BE2C (cell line): ENCODE measurements around the gene BHLHA15.

ENCODE experiments used
- DNase-seq: peaks from one replicate; pipeline ENCODE4 v3.0.0-alpha.2; 2020
- H3K27me3 ChIP-seq: fragments of 250-450 bp; sonication (Bioruptor Pico); 2 replicates; pipeline ENCODE4 v1.5.1; 2020; ENCODE audit warnings: mild to moderate bottlenecking
- H3K36me3 ChIP-seq: fragments of 250-450 bp; sonication (Bioruptor Pico); 2 replicates; pipeline ENCODE4 v1.5.1; 2020; ENCODE audit warnings: mild to moderate bottlenecking
- H3K4me1 ChIP-seq: fragments of 250-450 bp; sonication (Bioruptor Pico); 2 replicates; pipeline ENCODE4 v1.5.1; 2020
- H3K4me3 ChIP-seq: 2 replicates; pipeline ENCODE4 v1.5.1; 2011; ENCODE audit warnings: low read depth, low read length
- H3K9me3 ChIP-seq: fragments of 250-450 bp; sonication (Bioruptor Pico); 2 replicates; pipeline ENCODE4 v1.5.1; 2020
- CTCF ChIP-seq: IDR thresholded peaks from 2 replicates; pipeline ENCODE4 v1.5.1; 2012; ENCODE audit warnings: mild to moderate bottlenecking, low read depth, low read length

Gene BHLHA15

GRCh38 chr7:98192781-98193457 lies 18.3 kb upstream of the BHLHA15 start:
- no peak for DNase-seq
- TF ChIP-seq CTCF, result no peak

GRCh38 chr7:98193474-98194180 lies 17.6 kb upstream of the BHLHA15 start:
- TF ChIP-seq CTCF, result no peak
- Histone ChIP-seq H3K27me3 (no peaks in the 10 kb centered on the region), H3K36me3 (peaks cover 22% of the 10 kb centered on the region), H3K9me3 (no peaks in the 10 kb centered on the region), H3K4me1 (no peaks in the 10 kb centered on the region), H3K4me3 (no peak overlapping the region)
- no peak for DNase-seq

More at GRCh38 chr7:98192781-98193457, 18.3 kb upstream of the BHLHA15 start:
- Histone ChIP-seq H3K27me3 (no peaks in the 10 kb centered on the region), H3K36me3 (peaks cover 22% of the 10 kb centered on the region), H3K9me3 (no peaks in the 10 kb centered on the region), H3K4me3 (no peak overlapping the region), H3K4me1 (no peaks in the 10 kb centered on the region)

GRCh38 chr7:98194186-98194585 lies 17.1 kb upstream of the BHLHA15 start:
- H3K4me3 ChIP-seq, result no peak overlapping the region
- peaks cover 22% of the 10 kb centered on the region for H3K36me3 ChIP-seq
- no peaks in the 10 kb centered on the region for H3K4me1 ChIP-seq
- no peak for TF ChIP-seq CTCF
- DNase-seq, result no peak
- no peaks in the 10 kb centered on the region for H3K9me3 ChIP-seq
- H3K27me3 ChIP-seq, result no peaks in the 10 kb centered on the region

GRCh38 chr7:98194672-98195457 lies 16.4 kb upstream of the BHLHA15 start:
- Histone ChIP-seq H3K4me3 (no peak overlapping the region), H3K4me1 (no peaks in the 10 kb centered on the region), H3K27me3 (no peaks in the 10 kb centered on the region), H3K9me3 (no peaks in the 10 kb centered on the region), H3K36me3 (peaks cover 22% of the 10 kb centered on the region)
- TF ChIP-seq CTCF, result no peak
- no peak for DNase-seq

- DNase-seq, result no peak
- TF ChIP-seq CTCF, result no peak
- peaks cover 15% of the 10 kb centered on the region for H3K36me3 ChIP-seq
- no peaks in the 10 kb centered on the region for H3K27me3 ChIP-seq
- no peaks in the 10 kb centered on the region for H3K9me3 ChIP-seq
- H3K4me3 ChIP-seq, result no peak overlapping the region
- H3K4me1 ChIP-seq, result no peaks in the 10 kb centered on the region
Observed at GRCh38 chr7:98196706-98197605, 14.3 kb upstream of the BHLHA15 start.
